ENCODE results near the gene EVA1A.

The EVA1A gene

DNA sequence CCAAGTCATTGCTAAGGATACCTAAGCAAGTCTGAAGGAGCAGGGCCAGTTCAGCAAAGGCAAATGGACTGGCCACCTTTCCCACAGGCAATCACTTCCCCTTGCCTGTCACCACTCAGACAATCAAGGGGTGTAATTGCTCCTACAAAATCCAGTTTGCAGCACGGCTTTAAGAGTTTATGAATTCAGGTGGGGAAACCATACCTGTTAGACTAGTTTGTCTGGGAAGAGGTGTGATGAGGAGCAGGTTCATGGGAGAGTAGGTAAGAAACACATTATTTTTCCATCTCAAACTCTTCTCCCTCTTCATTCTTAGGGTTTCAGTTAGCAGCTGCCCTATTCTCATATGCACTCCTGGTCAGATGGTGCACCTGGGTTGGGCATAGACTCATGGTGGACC, 102.5 kb downstream of the EVA1A start:
- Histone ChIP-seq H3K9me3 (no peaks in the 10 kb centered on the region), H3K27me3 (no peaks in the 10 kb centered on the region), H3K4me1 (no peaks in the 10 kb centered on the region), H3K27ac (no peak overlapping the region), H3K36me3 (no peaks in the 10 kb centered on the region), H3K4me3 (no peak overlapping the region)
- no peak for DNase-seq
- TF ChIP-seq, protein P1, sequence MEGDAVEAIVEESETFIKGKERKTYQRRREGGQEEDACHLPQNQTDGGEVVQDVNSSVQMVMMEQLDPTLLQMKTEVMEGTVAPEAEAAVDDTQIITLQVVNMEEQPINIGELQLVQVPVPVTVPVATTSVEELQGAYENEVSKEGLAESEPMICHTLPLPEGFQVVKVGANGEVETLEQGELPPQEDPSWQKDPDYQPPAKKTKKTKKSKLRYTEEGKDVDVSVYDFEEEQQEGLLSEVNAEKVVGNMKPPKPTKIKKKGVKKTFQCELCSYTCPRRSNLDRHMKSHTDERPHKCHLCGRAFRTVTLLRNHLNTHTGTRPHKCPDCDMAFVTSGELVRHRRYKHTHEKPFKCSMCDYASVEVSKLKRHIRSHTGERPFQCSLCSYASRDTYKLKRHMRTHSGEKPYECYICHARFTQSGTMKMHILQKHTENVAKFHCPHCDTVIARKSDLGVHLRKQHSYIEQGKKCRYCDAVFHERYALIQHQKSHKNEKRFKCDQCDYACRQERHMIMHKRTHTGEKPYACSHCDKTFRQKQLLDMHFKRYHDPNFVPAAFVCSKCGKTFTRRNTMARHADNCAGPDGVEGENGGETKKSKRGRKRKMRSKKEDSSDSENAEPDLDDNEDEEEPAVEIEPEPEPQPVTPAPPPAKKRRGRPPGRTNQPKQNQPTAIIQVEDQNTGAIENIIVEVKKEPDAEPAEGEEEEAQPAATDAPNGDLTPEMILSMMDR (IDR thresholded peaks at IDR 0.05) = no peak
- intact Hi-C loops (cut with DNase I; ENCODE audit: low total_unique reads) = no loop called here

DNA sequence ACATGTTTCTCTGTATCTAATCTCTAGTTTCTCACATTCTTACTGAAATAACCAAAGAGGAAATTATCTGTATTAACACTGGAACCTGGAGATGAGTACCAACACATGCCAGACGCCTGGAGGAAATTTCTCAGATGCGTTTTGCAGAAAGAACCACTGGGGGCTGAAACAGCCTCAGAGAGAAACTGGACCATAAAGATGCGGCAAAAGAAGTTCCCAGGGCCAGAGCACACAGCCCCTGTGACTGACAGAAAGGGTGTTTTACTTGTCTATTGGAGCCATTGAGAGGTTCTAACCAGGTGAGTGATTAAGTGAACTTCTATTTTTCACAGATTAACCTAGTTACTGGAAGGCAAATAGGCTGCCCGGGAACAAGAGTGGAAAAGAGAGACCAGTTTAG, 103.9 kb downstream of the EVA1A start:
- Histone ChIP-seq H3K27me3 (no peaks in the 10 kb centered on the region), H3K36me3 (no peaks in the 10 kb centered on the region), H3K27ac (no peak overlapping the region), H3K4me1 (no peaks in the 10 kb centered on the region), H3K4me3 (no peak overlapping the region), H3K9me3 (no peaks in the 10 kb centered on the region)
- intact Hi-C loops (cut with DNase I; ENCODE audit: low total_unique reads) = no loop called here
- TF ChIP-seq, protein P1 (IDR thresholded peaks at IDR 0.05) = no peak
- DNase-seq = no peak

DNA sequence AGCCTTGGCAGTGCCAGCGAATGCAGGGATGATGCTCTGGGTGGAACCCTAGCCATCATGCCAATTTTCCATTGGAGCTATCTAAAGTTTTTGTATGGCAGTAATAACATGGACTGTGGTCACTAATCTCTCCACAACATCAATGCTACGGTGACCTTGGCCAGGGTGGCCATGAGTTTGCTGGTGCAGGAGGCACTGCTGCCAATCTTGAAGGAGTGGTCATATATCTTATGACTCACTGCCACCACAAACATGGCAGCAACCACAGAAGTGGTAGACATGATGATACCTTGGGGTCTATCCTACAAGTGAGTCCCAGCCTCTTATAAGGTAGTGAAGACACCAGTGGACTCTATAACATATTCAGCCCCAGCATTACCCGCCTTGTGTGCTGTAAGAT, 104.6 kb downstream of the EVA1A start:
- intact Hi-C loops (cut with DNase I; ENCODE audit: low total_unique reads) = no loop called here
- no peaks in the 10 kb centered on the region for H3K9me3 ChIP-seq
- no peak overlapping the region for H3K4me3 ChIP-seq
- DNase-seq = no peak
- H3K36me3 ChIP-seq = no peaks in the 10 kb centered on the region
- H3K27ac ChIP-seq = no peak overlapping the region
- H3K27me3 ChIP-seq = no peaks in the 10 kb centered on the region
- TF ChIP-seq, protein P1 (IDR thresholded peaks at IDR 0.05) = no peak
- no peaks in the 10 kb centered on the region for H3K4me1 ChIP-seq

DNA sequence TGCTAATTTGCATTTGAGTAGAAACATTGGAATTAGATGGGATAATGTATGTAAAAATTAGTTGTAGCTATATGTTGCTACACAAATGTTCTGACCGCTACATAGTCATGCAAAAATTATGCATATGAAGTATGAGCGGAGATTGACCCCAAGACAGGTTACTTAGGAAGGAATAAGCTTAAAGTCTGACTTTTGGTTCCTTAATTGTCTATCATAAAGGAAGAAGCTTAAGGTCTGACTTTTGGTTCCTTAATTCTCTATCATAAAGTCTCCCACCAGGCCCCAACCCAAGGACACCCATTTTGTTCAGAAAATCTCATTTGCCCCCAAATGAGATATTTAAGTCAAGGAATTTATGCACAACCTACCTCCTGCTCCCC, 106.5 kb downstream of the EVA1A start:
- no peak overlapping the region for H3K4me3 ChIP-seq
- H3K36me3 ChIP-seq = no peaks in the 10 kb centered on the region
- TF ChIP-seq, protein P1 (IDR thresholded peaks at IDR 0.05) = no peak
- H3K9me3 ChIP-seq = no peaks in the 10 kb centered on the region
- no peaks in the 10 kb centered on the region for H3K4me1 ChIP-seq
- H3K27ac ChIP-seq = no peak overlapping the region
- no peaks in the 10 kb centered on the region for H3K27me3 ChIP-seq
- no peak for DNase-seq
- intact Hi-C loops (cut with DNase I; ENCODE audit: low total_unique reads) = no loop called here

DNA sequence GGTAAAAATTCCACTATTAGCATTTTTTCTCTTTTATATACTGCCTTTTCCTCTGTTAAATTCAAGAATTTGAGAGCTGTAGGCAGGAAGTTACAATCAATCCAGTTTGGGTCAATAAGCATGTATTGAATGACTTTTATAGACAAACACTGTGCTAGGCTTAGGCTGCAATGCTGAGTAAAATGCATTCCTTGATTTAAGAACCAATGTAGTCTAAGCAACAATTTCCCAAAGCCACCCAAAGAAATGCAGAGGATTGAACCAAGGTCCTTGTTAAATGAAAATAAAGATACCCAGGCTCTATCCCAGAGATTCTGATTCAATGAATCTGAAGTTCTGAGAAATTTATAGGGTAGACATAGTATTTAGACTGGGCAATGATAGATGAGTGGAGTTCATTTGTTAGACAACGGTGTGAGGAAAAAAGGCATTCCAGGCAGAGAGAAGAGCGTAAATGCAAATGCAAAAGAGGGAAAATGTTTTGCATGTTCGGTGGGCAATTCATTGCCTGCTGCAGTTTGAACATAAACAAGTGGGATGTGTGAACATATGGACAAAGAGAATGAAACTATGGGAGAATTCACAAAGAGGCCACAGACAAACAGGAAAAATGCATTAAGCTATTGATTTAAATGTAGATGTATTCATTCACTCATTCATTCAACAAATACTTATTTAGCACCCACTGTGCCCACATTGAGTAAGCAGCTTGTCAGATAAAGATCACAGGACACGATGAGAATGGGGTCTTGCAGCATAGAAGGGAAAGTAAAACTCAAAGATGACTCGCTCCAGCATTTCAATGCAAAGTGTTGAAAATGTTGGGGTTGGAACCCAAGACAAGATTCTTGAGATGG, 107.1 kb downstream of the EVA1A start:
- Histone ChIP-seq H3K9me3 (no peaks in the 10 kb centered on the region), H3K27ac (no peak overlapping the region), H3K27me3 (no peaks in the 10 kb centered on the region), H3K4me1 (no peaks in the 10 kb centered on the region), H3K36me3 (no peaks in the 10 kb centered on the region), H3K4me3 (no peak overlapping the region)
- TF ChIP-seq, protein P1 (IDR thresholded peaks at IDR 0.05) = no peak
- no peak for DNase-seq
- intact Hi-C loops (cut with DNase I; ENCODE audit: low total_unique reads) = no loop called here
